ENCODE results near the gene CDH11. TPM values are rescaled to one million over a fixed set of nuclear protein-coding genes. Genes with fewer than 3 reads are reported as not detected.

Gene CDH11
- total and polyA plus RNA-seq, 9 of the 15 experiments (the other 6 are each of a cell fraction or from before 2014, with no cell fraction given): 0.18 TPM; not detected in 8

GRCh38 chr16:65049679-65050078, 72.2 kb downstream of the CDH11 start:
- no TSS peak for BruUV-seq (replicated peaks)
- H3K27ac ChIP-seq (ENCODE audit: extremely low read depth, low read depth, low read length): no peak overlapping the region
- H3K9me3 ChIP-seq (replicated peaks; ENCODE audit: control insufficient read depth, insufficient read depth, low read depth, low read length): no peaks in the 10 kb centered on the region
- no peaks in the 10 kb centered on the region for H3K79me2 ChIP-seq (ENCODE audit: control insufficient read depth, insufficient read depth, low read length)
- H3K4me1 ChIP-seq (replicated peaks in 1 of 2; ENCODE audit: control insufficient read depth in 2 of 2, insufficient read depth in 2 of 2, low read length in 2 of 2): no peaks in the 10 kb centered on the region
- H3K4me2 ChIP-seq (ENCODE audit: insufficient read depth, low read length): no peak overlapping the region
- no peaks in the 10 kb centered on the region for H3K9me1 ChIP-seq (ENCODE audit: control insufficient read depth, insufficient read depth, low read length)
- 0% methylated on average over 3 of the region's 3 CpGs for WGBS (ENCODE audit: insufficient coverage, low coverage, missing lambda C conversion rate)
- no peak overlapping the region for H2AFZ ChIP-seq (ENCODE audit: low read depth, low read length)
- ChIA-PET CTCF (ENCODE audit: low intra/inter-chr PET ratio) (no interaction called here), POLR2A (no interaction called here)
- H4K20me1 ChIP-seq (replicated peaks; ENCODE audit: control insufficient read depth, insufficient read depth, low read length): no peaks in the 10 kb centered on the region
- no peak overlapping the region for H3K9ac ChIP-seq (ENCODE audit: insufficient read depth in 1 of 2, low read depth in 2 of 2, low read length in 2 of 2)
- no peaks in the 10 kb centered on the region for H3K27me3 ChIP-seq (ENCODE audit: control insufficient read depth in 2 of 2, insufficient read depth in 2 of 2, low read length in 2 of 2)
- no peak for FAIRE-seq
- in situ Hi-C loops (cut with MboI): no loop called here
- no peak for ATAC-seq
- no peaks in the 10 kb centered on the region for H3K36me3 ChIP-seq (ENCODE audit: control insufficient read depth, insufficient read depth, low read length)
- no peak for DNase-seq (ENCODE audit: extremely low read depth in 1 of 4, low spot score in 3 of 4)
- H3K4me3 ChIP-seq: no peak overlapping the region
- intact Hi-C loops (cut with micrococcal nuclease): no loop called here
- TF ChIP-seq ZBTB12 (CRISPR knock-in tag; IDR thresholded peaks at IDR 0.05) (no peak), ZNF407 (IDR thresholded peaks at IDR 0.05; ENCODE audit: low read depth) (no peak), HDAC2 (IDR thresholded peaks at IDR 0.05) (no peak), FOXO4 (CRISPR knock-in tag; IDR thresholded peaks at IDR 0.05) (no peak), HDGF (IDR thresholded peaks at IDR 0.05) (no peak), ZC3H11A (IDR thresholded peaks at IDR 0.05; ENCODE audit: low read depth, low read length) (no peak), E2F1 (CRISPR knock-in tag; IDR thresholded peaks at IDR 0.05) (no peak), ZNF232 (CRISPR knock-in tag; IDR thresholded peaks at IDR 0.05) (no peak), E2F3 (CRISPR knock-in tag; IDR thresholded peaks at IDR 0.05) (no peak), ZNF696 (CRISPR knock-in tag; conservative IDR thresholded peaks at IDR 0.05) (no peak), ZNF24 (IDR thresholded peaks at IDR 0.05) (no peak), TGIF2 (CRISPR knock-in tag; IDR thresholded peaks at IDR 0.05) (no peak)

Data from K562 (cell line).